ENCODE data around the gene B3GAT2.

B3GAT2 gene

DNA sequence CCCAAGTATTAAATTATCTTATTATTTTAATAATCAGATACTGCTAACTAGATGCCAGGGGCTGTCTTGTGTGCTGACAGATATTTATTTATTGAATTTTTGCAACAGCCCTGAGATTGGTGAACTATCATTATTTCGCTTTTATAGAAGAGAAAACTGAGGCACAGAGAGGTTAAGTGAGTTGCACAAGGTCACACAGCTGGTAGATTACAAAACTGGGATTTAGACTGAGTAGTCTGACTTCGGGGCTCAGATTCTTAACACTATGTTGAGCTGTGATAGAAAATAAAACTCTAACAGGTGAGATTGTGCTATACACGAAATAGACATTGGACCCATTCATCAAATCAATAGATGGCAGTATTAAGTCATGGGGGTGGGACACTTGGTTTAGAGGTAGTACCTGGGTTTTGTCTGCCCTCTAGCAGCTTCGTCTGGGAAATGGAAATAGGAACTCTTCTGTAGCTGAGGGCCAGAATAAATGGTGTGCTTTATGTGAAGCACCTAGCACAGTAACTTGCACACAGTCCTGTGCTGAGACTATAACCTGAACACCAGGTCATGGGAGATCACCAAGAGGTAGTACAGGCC lies 113.4 kb downstream of the B3GAT2 start:
- no peak overlapping the region for H3K4me3 ChIP-seq (ENCODE audit: low read length)
- no peak for DNase-seq (ENCODE audit: low read depth)
- TF ChIP-seq, protein P1, sequence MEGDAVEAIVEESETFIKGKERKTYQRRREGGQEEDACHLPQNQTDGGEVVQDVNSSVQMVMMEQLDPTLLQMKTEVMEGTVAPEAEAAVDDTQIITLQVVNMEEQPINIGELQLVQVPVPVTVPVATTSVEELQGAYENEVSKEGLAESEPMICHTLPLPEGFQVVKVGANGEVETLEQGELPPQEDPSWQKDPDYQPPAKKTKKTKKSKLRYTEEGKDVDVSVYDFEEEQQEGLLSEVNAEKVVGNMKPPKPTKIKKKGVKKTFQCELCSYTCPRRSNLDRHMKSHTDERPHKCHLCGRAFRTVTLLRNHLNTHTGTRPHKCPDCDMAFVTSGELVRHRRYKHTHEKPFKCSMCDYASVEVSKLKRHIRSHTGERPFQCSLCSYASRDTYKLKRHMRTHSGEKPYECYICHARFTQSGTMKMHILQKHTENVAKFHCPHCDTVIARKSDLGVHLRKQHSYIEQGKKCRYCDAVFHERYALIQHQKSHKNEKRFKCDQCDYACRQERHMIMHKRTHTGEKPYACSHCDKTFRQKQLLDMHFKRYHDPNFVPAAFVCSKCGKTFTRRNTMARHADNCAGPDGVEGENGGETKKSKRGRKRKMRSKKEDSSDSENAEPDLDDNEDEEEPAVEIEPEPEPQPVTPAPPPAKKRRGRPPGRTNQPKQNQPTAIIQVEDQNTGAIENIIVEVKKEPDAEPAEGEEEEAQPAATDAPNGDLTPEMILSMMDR (conservative IDR thresholded peaks at IDR 0.05; ENCODE audit: low read depth, low read length), result no peak

DNA sequence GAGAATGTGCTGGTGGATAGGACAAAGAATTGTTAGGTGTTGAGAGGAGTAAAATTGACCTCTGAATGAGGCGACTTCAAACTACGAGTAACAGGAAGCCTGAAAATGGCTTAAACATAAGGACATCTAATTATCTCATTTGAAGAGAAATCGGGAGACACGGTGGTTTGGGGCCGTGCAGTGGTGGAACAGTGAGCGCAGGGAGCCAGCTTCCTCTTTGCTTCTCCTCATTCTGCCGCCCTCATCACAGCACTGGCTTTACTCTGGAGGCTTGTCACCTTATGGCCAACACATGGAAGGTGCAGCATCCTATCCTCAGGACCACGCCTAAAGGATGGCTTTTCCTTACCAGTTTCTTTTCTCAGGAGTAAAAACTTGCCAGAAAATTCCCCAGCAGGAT lies 114.3 kb downstream of the B3GAT2 start:
- no peak for DNase-seq (ENCODE audit: low read depth)
- TF ChIP-seq, protein P1 (conservative IDR thresholded peaks at IDR 0.05; ENCODE audit: low read depth, low read length), result no peak
- H3K4me3 ChIP-seq (ENCODE audit: low read length), result no peak overlapping the region

- TF ChIP-seq, protein P1 (conservative IDR thresholded peaks at IDR 0.05; ENCODE audit: low read depth, low read length), result no peak
- no peak for DNase-seq (ENCODE audit: low read depth)
These were observed 115.7 kb downstream of the B3GAT2 start for GRCh38 chr6:70841112-70841511.

GRCh38 chr6:70839286-70840266 lies 117.3 kb downstream of the B3GAT2 start:
- no peak overlapping the region for H3K4me3 ChIP-seq (ENCODE audit: low read length)
- no peak for DNase-seq (ENCODE audit: low read depth)
- TF ChIP-seq, protein P1 (conservative IDR thresholded peaks at IDR 0.05; ENCODE audit: low read depth, low read length), result no peak

More at GRCh38 chr6:70841112-70841511, 115.7 kb downstream of the B3GAT2 start:
- no peak overlapping the region for H3K4me3 ChIP-seq (ENCODE audit: low read length)

GRCh38 chr6:70838907-70839285 lies 118.0 kb downstream of the B3GAT2 start:
- no peak for DNase-seq (ENCODE audit: low read depth)
- TF ChIP-seq, protein P1 (conservative IDR thresholded peaks at IDR 0.05; ENCODE audit: low read depth, low read length), result no peak
- H3K4me3 ChIP-seq (ENCODE audit: low read length), result no peak overlapping the region

DNA sequence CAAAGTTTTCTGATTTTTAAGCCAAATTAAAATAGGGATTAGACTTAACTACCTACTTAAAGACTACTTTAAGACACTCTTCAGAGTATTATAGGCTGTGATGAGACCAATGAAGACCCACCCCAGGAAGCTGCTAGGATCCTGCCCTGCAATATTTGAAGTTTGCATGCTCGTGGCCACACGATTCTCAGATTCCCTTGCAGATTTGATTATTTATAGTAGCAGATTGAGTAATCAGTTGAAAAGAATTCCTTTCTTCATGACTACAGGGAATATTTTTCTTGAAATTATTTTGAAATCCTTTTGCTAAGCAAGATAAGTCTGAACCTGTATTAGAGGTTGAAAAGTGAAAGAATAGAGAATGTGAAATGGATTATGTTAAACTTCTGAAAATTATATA lies 122.3 kb downstream of the B3GAT2 start:
- no peak for DNase-seq (ENCODE audit: low read depth)
- no peak overlapping the region for H3K4me3 ChIP-seq (ENCODE audit: low read length)
- TF ChIP-seq, protein P1 (conservative IDR thresholded peaks at IDR 0.05; ENCODE audit: low read depth, low read length), result no peak
